Inflammatory macrophage treated with lipopolysaccharide for 1 hour (primary cell): ENCODE results near the gene STXBP1.
A peak's percentile ranks its signal among the peaks of the same experiment; 100 is the strongest.
"Not testable (repeated sequence)": the region's sequence is repeated elsewhere in the genome, so short reads cannot be mapped to it uniquely, and the experiment has no call there.

Experiments
- DNase-seq, 2 donors: peaks; one replicate each; pipeline ENCODE4 v3.0.0-alpha.2; 2020 to 2022

Gene STXBP1

DNA sequence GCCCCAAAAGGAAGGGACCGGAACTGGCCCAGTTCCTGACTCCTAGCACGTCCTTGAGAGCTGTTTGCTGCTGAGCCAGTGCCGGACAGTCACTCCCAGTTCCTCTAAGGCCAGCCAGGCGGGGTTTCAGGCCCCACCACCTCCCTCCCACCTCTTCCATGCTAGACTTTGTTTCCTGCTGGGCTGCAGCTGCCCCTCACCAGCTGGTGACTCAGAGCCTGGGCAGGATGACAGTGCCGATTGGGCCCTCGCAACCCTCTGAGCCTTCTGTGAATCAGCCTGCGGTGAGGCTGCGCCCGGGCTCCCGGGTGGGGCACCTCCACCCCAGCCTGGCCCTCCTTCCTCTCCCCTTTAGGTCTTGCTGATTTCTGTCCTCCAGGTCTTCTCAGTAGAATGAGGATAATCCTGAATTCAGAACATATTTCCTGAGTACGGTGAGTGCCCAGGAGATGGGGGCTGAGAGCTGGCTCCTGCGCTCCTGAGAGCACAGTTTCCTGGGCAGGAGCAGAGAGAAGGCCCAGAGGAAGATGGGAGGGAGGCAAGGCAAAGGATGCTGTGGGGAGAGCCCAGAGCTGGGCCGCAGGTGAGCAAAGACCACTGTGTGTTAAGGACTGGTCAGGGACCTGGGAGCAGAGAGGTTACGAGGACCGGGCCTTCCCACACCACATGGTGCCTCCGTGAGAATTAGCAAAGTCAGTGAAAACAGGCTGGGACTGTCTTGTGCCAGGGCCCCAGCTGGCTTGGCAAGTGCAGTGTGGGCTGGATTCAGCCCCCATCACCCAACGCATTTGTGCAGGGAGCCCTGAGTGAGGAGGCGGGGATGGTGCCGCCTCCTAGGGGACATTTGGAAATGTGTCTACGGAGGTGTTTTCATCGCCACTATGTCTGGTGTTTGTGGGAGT is 32.9 kb upstream of the STXBP1 start:
- DNase-seq, result peak; percentile 94 to 99

DNA sequence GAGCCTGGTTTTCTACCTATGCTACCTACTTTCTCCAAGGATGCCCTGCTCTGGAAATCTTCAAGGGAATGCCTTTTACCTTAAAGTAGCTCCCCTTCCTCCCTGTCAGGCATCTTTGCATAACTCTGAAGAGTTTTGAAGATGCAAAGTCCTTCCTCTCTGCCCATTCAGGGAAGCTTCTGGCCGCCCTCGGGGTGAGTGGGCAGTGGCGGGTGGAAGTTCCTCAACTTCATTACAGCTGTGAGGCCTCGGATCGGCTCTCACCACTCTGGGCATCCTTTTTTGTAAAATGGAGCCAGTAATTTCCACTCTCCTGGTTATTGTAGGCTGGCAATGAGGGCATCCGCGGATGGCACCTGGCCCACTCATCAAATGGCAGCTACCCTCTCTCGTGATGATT is 31.7 kb upstream of the STXBP1 start:
- peak; percentile 90 for DNase-seq

DNA sequence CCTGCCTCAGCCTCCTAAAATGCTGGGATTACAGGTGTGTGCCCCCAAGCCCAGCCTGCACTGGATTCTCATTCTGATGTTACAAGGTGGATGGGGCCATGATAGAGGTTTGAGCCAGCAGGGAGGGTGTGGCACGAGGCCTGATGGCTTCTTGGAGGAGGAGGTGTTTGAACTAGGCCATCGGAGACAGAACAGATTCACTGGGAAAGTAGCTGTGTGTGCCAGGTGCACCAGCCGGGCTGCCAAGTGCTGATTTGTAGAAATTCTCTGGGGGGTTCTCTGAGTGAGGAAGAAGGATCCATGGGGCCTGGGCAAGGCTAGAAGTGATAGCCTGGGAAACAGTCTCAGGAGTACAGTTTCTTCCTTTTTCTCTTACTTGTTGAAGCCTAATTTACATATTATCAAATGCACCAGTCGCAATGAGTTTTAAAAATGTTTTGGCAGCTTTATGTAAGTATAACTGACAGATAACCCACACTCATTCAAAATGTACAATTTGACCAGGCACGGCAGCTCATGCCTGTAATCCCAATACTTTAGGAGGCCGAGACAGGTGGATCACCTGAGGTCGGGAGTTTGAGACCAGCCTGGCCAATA is 31.1 kb upstream of the STXBP1 start:
- DNase-seq, result no peak

DNA sequence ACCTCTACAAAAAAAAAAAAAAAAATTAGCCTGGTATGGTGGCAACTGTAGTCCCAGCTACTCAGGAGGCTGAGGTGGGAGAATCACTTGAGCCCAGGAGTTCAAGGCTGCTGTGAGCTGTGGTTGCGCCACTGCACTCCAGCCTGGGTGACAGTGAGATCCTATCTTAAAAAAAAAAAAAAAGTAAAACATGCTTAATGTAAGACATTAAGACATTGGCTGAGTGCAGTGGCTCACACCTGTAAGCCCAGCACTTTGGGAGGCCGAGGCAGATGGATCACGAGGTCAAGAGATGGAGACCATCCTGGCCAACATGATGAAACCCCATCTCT is 27.6 kb upstream of the STXBP1 start:
- not testable (repeated sequence) for DNase-seq

DNA sequence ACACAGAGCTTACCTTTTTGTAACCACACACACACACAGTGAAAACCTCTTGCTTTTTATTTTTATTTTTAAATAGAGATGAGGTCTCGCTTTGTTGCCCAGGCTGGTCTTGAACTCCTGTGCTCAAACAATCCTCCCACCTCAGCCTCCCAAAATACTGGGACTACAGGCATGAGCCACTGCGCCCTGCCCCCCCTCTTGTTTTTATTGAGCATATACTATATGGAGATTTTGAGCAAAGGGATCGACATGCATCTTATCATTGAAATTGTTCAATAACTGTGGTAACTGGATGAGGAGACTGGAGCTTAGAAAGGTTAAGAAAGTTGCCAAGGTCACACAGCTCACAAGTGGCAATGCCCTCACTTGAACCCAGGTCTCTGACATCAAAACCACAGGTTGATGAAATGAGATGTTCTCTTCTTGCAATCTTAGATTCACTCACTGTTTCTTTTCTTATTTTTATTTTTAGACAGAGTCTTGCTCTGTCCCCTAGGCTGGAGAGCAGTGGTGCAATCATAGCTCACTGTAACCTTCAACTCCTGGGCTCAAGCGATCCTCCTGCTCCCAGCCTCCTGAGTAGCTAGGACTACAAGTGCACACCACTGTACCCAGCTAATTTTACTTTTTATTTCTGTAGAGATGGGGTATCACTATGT is 26.8 kb upstream of the STXBP1 start:
- no peak for DNase-seq

DNA sequence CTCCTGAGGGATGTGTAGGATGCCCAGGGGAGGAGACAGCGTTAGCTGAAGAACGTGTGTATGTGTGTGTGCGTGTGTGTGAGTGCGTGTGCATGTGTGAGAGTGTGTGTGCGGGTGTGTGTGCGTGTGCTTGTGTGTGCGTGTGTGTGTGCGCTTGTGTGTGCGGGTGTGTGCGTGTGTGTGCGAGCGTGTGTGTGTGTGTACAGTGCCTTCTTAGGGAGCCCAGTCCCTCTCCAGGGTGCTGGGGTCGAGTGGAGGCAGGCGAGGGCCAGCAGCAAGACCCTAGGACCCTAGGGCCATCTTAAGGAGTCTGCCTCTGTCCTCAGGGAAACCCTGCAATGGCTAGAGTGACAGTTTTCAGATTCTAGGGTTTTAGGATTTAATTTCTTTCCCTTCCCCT is 26.0 kb upstream of the STXBP1 start:
- DNase-seq, result no peak

DNA sequence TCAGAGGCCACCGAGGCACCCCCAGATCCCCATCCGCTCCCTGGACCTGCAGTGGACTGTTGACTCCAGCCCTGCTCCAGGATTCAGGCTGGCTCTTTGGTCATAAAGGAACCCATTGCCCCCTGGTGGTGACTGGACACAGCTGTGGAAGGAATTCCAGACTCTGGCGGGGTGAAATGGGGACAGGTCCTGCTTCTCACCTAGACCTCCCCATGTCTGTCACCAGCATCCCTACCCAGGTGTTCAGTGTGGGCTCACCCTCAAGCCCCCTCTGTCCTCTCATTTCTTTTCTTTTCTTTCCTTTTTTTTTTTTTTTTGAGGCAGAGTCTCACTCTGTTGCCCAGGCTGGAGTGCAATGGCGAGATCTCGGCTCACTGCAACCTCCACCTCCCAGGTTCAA is 25.5 kb upstream of the STXBP1 start:
- peak; percentile 63 to 91 for DNase-seq

DNA sequence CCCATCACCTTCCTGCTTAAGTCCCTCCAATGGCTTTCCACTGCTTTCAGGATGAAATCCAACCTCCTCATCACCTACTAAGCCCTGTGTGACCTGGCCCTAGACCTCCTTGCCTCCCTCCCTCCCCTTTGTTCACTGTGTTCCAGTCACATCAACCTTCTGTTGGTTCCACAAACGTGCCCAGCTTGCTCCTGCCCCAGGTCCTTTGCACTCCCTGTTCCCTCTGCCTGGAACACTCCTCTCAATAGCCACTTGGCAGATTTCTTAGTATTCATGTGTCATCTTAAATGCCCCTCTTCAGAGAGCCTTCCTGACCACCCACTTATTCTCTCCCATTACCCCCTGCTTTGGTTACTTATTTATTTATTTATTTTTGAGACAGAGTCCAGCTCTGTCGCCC is 24.1 kb upstream of the STXBP1 start:
- no peak for DNase-seq

DNA sequence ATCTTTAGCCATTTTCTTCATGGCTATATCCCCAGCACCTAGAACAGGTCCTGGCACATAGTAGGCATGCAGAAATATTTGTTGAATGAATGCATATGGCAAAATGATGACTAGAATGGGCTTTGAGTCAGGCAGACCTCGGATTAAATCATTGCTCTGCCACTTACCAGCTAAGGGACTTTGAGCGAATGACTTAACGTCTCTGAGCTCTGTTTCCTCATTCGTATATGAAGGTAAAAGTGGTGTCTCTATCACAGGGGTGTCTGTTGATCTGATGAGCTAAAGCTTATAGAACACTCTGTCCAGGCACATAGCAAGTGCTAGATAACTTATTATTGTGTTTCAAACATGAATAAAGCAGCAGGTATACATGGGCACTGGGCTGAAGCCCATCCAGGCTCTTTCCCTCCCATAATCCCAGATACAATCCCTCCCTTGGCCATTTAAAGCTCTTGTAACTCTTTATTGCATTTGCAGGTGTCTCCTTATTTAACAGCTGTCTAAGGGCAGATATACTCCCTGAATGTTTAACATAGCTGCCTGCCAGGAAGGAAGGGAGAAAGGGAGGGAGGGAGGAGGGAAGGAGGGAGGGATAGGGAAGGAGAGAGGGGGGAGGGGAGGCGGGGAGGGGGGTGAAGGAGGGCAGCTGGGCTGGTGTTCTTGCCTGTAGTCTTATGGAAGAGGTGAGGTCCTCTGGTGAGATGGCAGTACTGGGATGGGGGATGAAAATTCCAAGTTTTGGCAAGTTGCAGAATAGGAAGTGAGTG is 23.2 kb upstream of the STXBP1 start:
- DNase-seq, result no peak

DNA sequence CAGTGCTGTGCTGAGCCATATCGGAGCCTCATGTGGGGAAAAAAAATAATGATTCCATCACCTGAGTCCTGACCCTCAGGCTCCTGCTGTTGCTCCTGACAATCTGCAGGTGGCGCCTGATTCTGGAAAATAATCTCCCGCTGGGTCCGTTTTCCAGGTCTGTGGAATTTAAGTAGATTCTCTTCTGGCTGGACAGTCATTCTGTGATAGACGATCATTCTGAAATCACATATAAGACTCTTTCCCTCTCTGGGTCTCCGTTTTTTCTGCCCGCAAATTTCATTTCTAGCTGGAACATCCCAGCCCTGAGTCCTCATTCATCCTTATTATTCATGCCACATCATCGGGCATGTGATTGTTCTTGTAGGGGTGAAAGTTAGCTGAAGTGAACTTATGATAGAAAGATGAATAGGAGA is 22.1 kb upstream of the STXBP1 start:
- DNase-seq, result peak in 1 of 2 donors; percentile 59

DNA sequence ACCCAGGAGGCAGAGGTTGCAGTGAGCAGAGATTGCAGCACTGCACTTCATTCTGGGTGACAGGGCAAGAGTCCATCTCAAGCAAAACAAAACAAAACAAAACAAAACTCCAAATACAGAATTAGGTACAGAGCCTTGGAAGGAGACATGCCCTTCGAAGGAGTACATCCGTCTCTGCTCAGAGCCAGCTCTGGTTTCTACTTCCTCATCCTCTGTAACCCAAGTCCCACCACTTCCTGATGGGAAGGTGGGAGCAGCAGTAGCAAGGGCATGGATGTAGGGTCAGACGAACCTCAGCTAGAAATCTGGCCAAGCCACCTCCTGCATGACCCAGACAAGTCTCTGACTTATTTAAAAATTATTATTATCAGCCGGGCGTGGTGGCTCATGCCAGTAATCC is 16.5 kb upstream of the STXBP1 start:
- DNase-seq, result peak in 1 of 2 donors; percentile 40

DNA sequence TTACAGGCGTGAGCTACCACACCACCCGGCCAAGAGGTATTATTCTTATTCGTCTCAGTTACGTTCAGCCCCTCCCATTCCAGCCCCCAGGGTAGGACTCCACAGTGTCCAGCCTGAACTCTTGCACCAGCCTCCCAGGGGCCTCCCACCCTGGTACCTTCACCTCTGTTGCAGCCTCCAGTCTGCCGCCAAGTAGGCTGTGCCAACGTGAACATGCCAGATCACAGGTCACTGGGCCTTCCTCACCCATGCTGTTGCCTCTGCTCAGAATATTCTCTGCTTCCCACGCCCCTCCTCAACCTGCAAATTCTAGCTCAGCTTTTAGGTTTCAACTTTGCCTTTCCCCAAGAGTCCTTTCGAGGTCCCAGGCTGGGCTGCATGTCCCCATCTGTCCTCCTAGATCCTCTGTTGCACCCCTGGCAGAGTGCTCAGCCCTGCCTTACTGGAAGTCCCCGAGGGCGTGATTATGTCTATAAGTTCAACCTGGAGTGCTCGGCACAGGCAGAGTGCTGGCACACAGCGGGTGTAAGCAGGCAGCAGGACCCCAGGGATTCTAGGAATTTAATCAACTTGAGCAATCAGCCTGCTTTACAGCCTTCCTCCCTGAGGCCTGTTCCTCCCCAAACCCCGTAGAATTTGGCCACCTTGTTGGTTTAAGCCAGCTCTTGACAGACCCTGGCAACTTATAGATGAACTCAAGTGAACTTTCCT is 13.1 kb upstream of the STXBP1 start:
- DNase-seq, result no peak

DNA sequence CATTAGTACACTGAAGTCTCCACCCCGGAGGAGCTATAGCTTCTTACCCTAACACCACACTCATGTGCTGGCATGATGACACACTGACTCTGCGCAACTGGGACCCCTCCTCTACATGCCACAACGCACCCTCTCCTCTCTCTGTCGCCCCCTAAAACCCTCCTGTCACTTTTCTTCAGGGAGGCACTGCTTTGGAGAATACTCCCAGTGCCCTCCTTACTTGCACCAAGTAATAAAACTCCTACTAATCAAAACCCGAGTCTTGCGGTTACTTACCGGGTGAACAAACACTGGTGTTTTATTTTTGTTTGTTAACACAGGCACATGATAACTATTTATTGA is 12.6 kb upstream of the STXBP1 start:
- no peak for DNase-seq

DNA sequence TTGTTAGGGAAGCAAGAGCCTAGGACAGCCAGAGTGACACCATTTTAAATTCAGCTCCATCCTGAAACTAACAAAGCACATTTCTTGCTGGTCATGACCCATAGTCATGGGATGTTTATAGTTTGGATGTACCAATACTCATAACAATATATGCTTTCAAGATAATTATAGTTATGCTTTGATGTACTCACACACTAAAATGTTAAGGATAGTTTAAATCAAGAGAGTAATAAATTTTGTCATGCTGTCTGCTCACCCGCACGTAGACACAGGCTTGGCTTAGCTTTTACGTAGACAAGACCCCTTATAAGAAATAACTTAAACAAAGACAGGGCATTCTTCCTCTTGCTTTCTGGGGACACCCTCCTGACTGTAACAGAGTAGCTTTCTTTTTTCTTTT is 8.9 kb upstream of the STXBP1 start:
- no peak for DNase-seq

DNA sequence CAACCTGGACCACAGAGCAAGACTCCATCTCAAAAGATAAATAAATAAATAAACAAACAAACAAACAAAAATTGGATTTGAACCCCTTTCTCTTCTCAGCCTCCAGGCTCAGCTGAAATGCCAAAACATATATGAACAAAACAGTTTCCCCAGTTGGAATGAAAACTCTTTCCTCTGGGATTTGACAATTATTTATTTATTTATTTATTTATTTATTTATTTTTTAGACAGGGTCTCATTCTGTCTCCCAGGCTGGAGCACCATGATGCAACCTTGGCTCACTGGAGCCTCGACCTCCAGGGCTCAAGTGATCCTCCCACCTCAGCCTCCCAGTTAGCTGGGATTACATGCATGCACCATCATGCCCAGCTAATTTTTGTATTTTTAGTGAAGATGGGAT is 6.0 kb upstream of the STXBP1 start:
- DNase-seq, result no peak

DNA sequence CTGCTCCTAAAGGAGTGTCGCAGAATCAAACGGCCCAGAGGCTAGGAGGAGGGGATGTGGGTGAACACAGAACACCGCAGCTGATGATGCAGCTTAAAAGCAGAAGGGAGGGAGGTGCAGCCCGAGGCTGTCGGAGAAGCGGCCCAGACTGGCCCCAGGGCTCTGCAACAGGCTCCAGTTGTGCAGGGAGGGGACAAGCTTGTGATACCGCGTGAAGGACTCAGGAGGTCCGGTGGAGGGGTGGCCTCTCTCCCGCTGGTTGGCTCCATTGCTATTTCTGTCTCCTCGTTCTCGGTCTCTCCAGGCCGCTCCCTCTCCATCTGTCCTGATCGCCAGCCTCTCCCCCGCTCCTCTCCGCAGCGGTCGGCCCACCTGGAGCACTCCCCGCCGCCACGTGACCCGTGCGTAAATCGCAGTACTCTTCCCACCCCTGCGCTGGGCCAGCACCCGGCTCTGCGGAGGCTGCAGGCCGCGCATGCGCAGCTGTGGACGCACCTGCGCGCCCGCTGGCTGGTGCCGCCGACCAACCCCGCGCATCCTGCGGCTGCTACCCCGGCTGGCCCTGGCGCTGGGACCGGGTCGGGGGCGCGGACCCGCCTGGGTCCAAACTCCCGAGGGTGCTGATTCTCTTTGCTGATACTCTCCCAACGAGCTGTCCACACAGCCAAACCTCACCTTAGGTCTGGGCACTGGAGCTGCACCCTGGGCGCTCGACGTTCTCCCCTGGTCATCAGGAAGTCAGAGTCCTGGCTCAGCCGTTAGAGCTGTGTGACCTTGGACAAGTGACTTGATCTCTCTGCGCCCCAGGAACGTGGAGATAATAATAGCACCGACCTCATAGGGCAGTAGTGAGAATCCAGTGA is 3.7 kb upstream of the STXBP1 start:
- DNase-seq, result peak; percentile 29 to 32

DNA sequence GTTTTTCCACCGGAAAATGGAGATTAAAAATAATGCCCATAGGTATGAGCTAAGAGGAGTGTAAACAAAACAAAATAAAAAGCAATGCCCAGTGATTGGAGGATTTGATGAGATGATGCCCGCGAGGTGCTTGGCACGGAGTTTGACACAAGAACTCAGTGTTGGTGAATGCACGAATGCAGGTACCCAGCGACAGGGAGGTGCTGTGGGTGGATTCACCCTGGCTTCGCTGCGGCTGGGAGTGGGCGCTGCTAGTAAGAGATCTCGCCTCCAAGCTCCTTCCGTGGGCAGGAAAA is 526 bp upstream of the STXBP1 start:
- DNase-seq, result no peak

DNA sequence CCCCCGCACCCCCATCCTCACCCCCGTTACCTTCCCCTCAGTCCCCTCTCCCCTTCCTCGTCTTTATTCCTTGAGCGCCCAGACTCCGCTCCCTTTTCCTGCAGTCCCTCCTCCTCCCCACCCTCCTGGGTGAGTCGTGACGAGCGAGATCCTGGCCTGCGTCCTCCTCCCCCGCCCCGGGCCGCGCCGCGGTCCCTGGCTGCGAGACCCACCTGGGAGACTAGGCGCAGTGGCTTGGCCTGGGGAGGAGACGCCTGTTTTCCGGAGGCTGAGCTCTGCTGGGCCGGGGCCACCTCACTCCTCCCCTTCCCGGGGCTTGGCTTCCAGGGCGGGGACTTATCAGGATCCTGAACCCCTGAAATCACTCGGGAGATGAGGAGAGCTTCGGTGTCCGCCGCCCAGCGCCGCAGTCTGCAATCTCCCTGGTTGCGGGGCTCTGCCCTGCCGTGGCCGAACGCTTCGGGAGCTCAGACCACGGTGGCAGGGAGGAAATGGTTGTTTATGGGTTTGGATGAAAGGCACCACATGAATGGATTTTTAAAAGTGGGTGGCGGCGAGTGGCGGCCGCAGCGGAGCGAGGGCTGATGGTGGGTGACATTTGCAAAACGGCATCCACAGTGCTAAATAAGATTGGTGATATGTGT is 984 bp downstream of the STXBP1 start:
- peak in 1 of 2 donors; percentile 25 for DNase-seq

DNA sequence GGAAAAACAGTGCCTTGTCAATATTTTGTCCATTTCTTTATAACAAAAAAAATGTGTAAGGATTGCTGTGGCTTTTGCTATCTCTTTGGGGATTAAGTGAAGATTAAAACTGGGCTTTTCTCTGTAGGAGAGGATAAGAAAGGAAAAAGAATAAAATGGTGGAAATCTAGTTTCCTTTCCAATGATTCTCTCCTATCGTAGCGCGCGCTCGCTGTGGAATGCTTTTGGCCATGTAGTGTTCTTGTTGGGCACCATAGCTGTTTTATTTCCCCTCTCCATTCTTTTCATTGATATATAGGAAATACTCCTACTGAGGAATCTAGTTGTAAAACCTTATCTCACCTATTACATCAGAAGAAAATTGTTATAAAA is 1.5 kb downstream of the STXBP1 start:
- no peak for DNase-seq

DNA sequence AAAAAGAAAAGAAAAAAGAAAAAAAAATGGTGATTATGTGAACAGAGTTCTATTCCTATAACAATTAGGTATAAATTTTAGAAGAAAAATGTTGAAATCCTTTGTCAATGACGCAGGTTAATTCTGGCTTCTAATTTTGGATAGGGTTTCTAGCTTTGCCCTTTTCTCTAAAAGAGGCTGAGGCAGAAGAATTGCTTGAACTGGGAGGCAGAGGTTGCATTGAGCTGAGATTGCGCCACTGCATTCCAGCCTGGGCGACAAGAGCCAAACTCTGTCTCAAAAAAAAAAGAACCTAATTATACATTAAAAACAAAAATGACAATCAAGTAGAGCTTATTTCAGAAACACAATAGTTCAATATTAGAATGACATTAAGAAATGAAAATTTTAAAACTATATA is 2.9 kb downstream of the STXBP1 start:
- DNase-seq, result no peak

DNA sequence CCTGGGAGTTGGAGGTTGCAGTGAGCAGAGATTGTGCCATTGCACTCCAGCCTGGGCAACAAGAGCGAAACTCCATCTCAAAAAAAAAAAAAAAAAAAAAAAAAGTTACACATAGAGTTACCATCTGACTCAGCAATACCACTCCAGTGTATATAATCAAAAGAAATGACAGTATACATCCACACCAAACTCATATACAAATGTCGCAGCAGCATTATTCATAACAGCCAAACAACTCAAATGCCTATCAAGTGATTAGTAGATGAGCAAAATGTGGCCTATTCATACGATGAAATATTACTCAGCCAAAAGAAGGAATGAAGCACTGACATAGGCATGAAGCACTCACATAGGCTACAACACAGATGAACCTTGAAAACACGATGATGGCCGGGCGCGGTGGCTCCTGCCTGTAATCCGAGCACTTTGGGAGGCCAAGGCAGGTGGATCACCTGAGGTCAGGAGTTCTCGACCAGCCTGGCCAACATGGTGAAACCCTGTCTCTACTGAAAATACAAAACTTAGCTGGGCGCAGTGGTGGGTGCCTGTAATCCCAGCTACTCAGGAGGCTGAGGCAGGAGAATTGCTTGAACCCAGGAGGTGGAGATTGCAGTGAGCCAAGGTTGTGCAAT is 9.4 kb downstream of the STXBP1 start:
- not testable (repeated sequence) for DNase-seq
